BE2C (cell line): ENCODE measurements around the gene PTPRN2.

Experiments used
- DNase-seq: peaks from one replicate; pipeline ENCODE4 v3.0.0-alpha.2; 2020
- H3K27me3 ChIP-seq: fragments of 250-450 bp; sonication (Bioruptor Pico); 2 replicates; pipeline ENCODE4 v1.5.1; 2020; ENCODE audit warnings: mild to moderate bottlenecking
- H3K36me3 ChIP-seq: fragments of 250-450 bp; sonication (Bioruptor Pico); 2 replicates; pipeline ENCODE4 v1.5.1; 2020; ENCODE audit warnings: mild to moderate bottlenecking
- H3K4me1 ChIP-seq: fragments of 250-450 bp; sonication (Bioruptor Pico); 2 replicates; pipeline ENCODE4 v1.5.1; 2020
- H3K4me3 ChIP-seq: 2 replicates; pipeline ENCODE4 v1.5.1; 2011; ENCODE audit warnings: low read depth, low read length
- H3K9me3 ChIP-seq: fragments of 250-450 bp; sonication (Bioruptor Pico); 2 replicates; pipeline ENCODE4 v1.5.1; 2020
- CTCF ChIP-seq: IDR thresholded peaks from 2 replicates; pipeline ENCODE4 v1.5.1; 2012; ENCODE audit warnings: mild to moderate bottlenecking, low read depth, low read length

Gene PTPRN2

GRCh38 chr7:157769086-157769485 is 818.5 kb downstream of the PTPRN2 start:
- no peaks in the 10 kb centered on the region for H3K36me3 ChIP-seq
- no peaks in the 10 kb centered on the region for H3K27me3 ChIP-seq
- TF ChIP-seq CTCF, result no peak
- H3K4me1 ChIP-seq, result no peaks in the 10 kb centered on the region
- no peak for DNase-seq
- H3K9me3 ChIP-seq, result no peaks in the 10 kb centered on the region
- no peak overlapping the region for H3K4me3 ChIP-seq

GRCh38 chr7:157768198-157768597 is 819.4 kb downstream of the PTPRN2 start:
- Histone ChIP-seq H3K4me1 (no peaks in the 10 kb centered on the region), H3K27me3 (no peaks in the 10 kb centered on the region), H3K4me3 (no peak overlapping the region), H3K9me3 (no peaks in the 10 kb centered on the region), H3K36me3 (no peaks in the 10 kb centered on the region)
- no peak for DNase-seq
- TF ChIP-seq CTCF, result no peak

- no peak for TF ChIP-seq CTCF
- no peaks in the 10 kb centered on the region for H3K4me1 ChIP-seq
- DNase-seq, result no peak
- no peaks in the 10 kb centered on the region for H3K9me3 ChIP-seq
- H3K36me3 ChIP-seq, result no peaks in the 10 kb centered on the region
- H3K4me3 ChIP-seq, result no peak overlapping the region
- no peaks in the 10 kb centered on the region for H3K27me3 ChIP-seq
Observed at GRCh38 chr7:157767506-157768197, 820.0 kb downstream of the PTPRN2 start.

- Histone ChIP-seq H3K4me3 (no peak overlapping the region), H3K36me3 (no peaks in the 10 kb centered on the region), H3K4me1 (no peaks in the 10 kb centered on the region), H3K9me3 (no peaks in the 10 kb centered on the region), H3K27me3 (no peaks in the 10 kb centered on the region)
- no peak for DNase-seq
- no peak for TF ChIP-seq CTCF
Observed at GRCh38 chr7:157766098-157766497, 821.5 kb downstream of the PTPRN2 start.

- no peaks in the 10 kb centered on the region for H3K36me3 ChIP-seq
- H3K27me3 ChIP-seq, result no peaks in the 10 kb centered on the region
- H3K4me1 ChIP-seq, result no peaks in the 10 kb centered on the region
- H3K4me3 ChIP-seq, result no peak overlapping the region
- H3K9me3 ChIP-seq, result no peaks in the 10 kb centered on the region
- DNase-seq, result no peak
- TF ChIP-seq CTCF, result no peak
Observed at GRCh38 chr7:157764946-157765537, 822.6 kb downstream of the PTPRN2 start.

GRCh38 chr7:157764193-157764592 is 823.4 kb downstream of the PTPRN2 start:
- Histone ChIP-seq H3K4me1 (no peaks in the 10 kb centered on the region), H3K36me3 (no peaks in the 10 kb centered on the region), H3K4me3 (no peak overlapping the region), H3K27me3 (no peaks in the 10 kb centered on the region), H3K9me3 (no peaks in the 10 kb centered on the region)
- no peak for TF ChIP-seq CTCF
- no peak for DNase-seq
